Neural progenitor cell (in vitro differentiated cells): ENCODE data around the gene ZNF641.

Experiments
- CTCF ChIP-seq: fragments of 200-600 bp; sonication (generic); IDR thresholded peaks from 2 replicates; pipeline ENCODE4 v1.5.1; 2017; ENCODE audit warnings: antibody characterized with exemption, mild to moderate bottlenecking
- EZH2 ChIP-seq: fragments of 200-600 bp; sonication (generic); IDR thresholded peaks from 2 replicates; pipeline ENCODE4 v1.6.1; 2017; ENCODE audit warnings: antibody characterized with exemption, mild to moderate bottlenecking, moderate library complexity
- EZH2phosphoT487 ChIP-seq: fragments of 200-600 bp; sonication (generic); IDR thresholded peaks from 2 replicates; pipeline ENCODE4 v1.6.1; 2017; ENCODE audit warnings: antibody characterized with exemption

- no peak for TF ChIP-seq CTCF
- TF ChIP-seq EZH2phosphoT487: no peak
- no peak for TF ChIP-seq EZH2
Measured at GRCh38 chr12:48377646-48378045, 26.9 kb upstream of the ZNF641 start.
